Activated naive CD4-positive, alpha-beta T cell treated with anti-CD3 and anti-CD28 coated beads for 36 hours (primary cell): ENCODE results near the gene KATNAL1. TPM values are rescaled to one million over a fixed set of nuclear protein-coding genes. Genes with fewer than 3 reads are reported as not detected.

Experiments
- CTCF ChIA-PET: fragments of 350-600 bp; sonication (Branson Sonifier 250); formaldehyde crosslinking; loops from one replicate; lab custom pipeline; 2021; ENCODE audit warnings: antibody characterized with exemption; lab: Charles Lee
- DNase-seq: peaks from one replicate; pipeline ENCODE4 v3.0.0-alpha.2; 2020
- H3K27ac Mint-ChIP-seq: one replicate; pipeline ENCODE4 v1.8.0; 2021; ENCODE audit warnings: mild to moderate bottlenecking, mixed read lengths
- H3K27me3 Mint-ChIP-seq: one replicate; pipeline ENCODE4 v1.8.0; 2021; ENCODE audit warnings: low read depth, mixed read lengths
- H3K36me3 Mint-ChIP-seq: one replicate; pipeline ENCODE4 v1.8.0; 2021; ENCODE audit warnings: low read depth, mixed read lengths
- H3K4me1 Mint-ChIP-seq: one replicate; pipeline ENCODE4 v1.8.0; 2021; ENCODE audit warnings: low read depth, mixed read lengths
- H3K4me3 Mint-ChIP-seq: one replicate; pipeline ENCODE4 v1.8.0; 2021; ENCODE audit warnings: mild to moderate bottlenecking, moderate library complexity, mixed read lengths
- H3K9me3 Mint-ChIP-seq: one replicate; pipeline ENCODE4 v1.8.0; 2021; ENCODE audit warnings: mixed read lengths
- intact Hi-C: fragments of 100-400 bp; cut with micrococcal nuclease; formaldehyde crosslinking; loops from one replicate; pipeline ENCODE4 v1.15.1; 2023
- total RNA-seq, 2 experiments: library from RNA; stranded (reverse); gene quantifications; one replicate each; pipeline ENCODE4 v1.2.3, GENCODE V29; 2021

The KATNAL1 gene
- total RNA-seq, 2 experiments from 2014 or later, result 8.0 to 8.3 TPM

DNA sequence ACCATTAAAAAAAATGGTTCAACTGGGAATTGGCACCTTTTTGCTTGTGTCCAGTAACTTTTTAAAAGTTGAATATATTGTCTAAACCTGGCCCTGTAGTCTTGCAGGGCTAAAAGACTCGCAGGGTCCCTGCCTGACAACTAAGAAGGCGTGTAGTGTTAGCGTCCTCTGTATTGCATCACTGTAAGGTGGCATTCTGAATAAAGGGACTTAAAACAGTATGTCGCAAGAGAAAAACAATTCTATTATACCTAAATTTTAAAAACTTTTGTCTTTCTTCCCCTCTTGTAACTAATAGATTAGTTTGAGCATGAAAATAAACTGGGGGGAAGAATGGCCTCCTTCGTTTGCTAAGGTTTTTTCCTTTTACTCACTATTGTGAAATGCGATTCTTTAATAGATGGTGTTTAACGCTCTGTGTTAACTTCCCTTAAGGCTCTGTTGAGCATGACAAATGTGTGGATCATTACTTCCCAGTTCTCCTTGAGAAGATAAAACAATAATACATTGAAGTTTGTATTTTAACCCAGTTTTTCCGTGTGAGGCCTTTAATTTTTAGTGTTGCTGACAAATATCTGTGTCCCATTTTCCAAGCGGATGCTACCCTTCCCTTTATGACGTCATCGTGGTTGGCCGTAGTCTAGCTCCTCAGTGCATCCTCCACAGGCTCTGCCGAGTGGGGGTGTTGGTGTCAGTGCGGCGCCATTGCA lies 134.6 kb downstream of the KATNAL1 start:
- no peaks in the 10 kb centered on the region for H3K9me3 Mint-ChIP-seq
- intact Hi-C loops, result no loop called here
- H3K27me3 Mint-ChIP-seq, result no peaks in the 10 kb centered on the region
- no peak overlapping the region for H3K27ac Mint-ChIP-seq
- H3K4me3 Mint-ChIP-seq, result no peak overlapping the region
- DNase-seq, result no peak
- H3K36me3 Mint-ChIP-seq, result no peaks in the 10 kb centered on the region
- H3K4me1 Mint-ChIP-seq, result peaks cover 32% of the 10 kb centered on the region
- CTCF ChIA-PET, result no interaction called here

DNA sequence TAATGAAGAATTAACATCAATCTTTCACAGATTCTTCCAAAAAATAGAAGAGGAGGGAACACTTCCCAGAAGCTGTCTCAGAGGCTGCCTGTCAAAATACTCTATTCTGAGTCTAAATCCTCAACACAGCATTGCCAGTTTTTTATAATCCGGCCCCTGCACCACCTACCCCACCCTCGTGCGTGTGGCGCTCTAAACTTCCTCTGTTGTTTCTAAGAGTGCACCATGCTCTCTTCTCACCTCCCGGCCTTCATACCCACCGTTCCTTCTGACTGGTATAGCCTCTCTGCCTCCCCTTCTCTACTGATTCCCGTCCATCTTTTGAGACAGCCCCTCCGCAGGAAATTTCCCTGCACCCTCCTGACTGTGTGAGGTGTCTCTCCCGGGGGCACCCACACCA lies 136.8 kb downstream of the KATNAL1 start:
- Mint-ChIP-seq H3K36me3 (no peaks in the 10 kb centered on the region), H3K27ac (no peak overlapping the region), H3K4me3 (no peak overlapping the region), H3K4me1 (peaks cover 32% of the 10 kb centered on the region), H3K27me3 (no peaks in the 10 kb centered on the region), H3K9me3 (no peaks in the 10 kb centered on the region)
- CTCF ChIA-PET, result interaction anchor here (2.7 kb wide), 1 partner anchor 38 kb away, joined by 14 read pairs; no protein-coding TSS in a partner anchor
- no peak for DNase-seq
- intact Hi-C loops, result no loop called here

DNA sequence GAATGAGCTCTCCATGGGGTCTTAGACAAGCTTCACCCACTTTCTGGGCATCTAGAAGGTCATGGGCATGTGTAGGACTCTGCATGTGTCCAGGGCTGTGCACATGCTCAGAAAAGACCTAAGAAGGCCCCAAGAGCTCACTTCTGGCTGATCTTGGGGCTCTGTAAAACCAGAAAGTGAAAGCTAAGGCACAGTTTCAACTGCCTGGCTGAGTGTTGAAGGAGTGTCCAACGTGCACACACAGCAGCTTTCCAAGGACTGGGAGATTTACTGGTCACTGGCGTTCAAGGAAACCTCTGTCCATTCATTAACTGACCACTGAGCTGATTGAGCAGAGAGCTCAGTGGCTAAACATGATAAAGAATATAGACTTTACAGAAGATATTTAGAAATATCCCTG lies 137.9 kb downstream of the KATNAL1 start:
- H3K9me3 Mint-ChIP-seq, result no peaks in the 10 kb centered on the region
- no peak for DNase-seq
- H3K4me1 Mint-ChIP-seq, result peaks cover 32% of the 10 kb centered on the region
- intact Hi-C loops, result no loop called here
- CTCF ChIA-PET, result interaction anchor here (0.7 to 2.7 kb wide), 4 partner anchors 10 to 47 kb away, joined by 3 to 14 read pairs (median 4); no protein-coding TSS in a partner anchor
- H3K27me3 Mint-ChIP-seq, result no peaks in the 10 kb centered on the region
- no peak overlapping the region for H3K4me3 Mint-ChIP-seq
- no peak overlapping the region for H3K27ac Mint-ChIP-seq
- no peaks in the 10 kb centered on the region for H3K36me3 Mint-ChIP-seq

DNA sequence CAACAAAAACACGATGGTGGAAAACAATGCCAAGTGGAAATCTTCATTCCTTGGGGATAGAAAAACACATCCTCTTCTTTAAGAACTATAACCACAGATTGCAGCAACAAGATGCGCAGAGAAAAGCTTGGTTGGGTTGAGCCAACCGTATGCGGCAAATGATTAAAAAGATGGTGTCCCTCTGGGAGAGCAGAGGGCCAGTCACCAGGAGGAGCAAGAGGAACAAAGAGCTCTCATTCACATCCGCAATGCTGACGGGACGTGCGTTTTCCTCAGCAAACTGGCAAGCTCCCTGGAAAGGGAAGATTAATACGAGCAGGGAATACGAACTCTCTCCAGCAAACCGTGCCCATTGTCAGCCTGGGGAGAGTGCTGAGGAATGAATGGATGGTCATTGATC lies 141.6 kb downstream of the KATNAL1 start:
- Mint-ChIP-seq H3K4me3 (no peak overlapping the region), H3K4me1 (peaks cover 11% of the 10 kb centered on the region), H3K27me3 (no peaks in the 10 kb centered on the region), H3K27ac (no peak overlapping the region), H3K9me3 (peaks cover 2% of the 10 kb centered on the region), H3K36me3 (no peaks in the 10 kb centered on the region)
- CTCF ChIA-PET, result interaction anchor here (1.7 kb wide), 1 partner anchor 33 kb away, joined by 5 read pairs; no protein-coding TSS in a partner anchor
- DNase-seq, result no peak
- intact Hi-C loops, result no loop called here

DNA sequence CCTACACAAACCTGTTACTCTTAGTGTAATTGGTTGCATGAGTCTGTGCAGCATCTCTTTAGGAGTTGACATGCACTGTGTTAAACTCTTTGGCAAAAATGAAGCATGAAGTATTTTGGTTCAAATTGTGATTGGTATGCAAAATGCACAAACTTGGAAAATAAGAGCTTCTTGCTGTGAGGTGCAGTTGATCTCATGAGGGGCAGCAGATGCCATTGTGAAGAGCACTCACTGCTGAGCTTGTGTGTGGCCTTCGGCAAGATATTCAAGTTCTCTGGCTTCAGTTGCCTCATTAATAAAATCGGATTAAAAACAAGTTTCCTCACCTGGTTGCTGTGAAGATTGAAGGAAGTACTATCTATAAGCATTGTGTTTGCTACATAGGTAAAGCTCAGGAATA lies 142.3 kb downstream of the KATNAL1 start:
- intact Hi-C loops, result no loop called here
- peaks cover 2% of the 10 kb centered on the region for H3K9me3 Mint-ChIP-seq
- H3K4me3 Mint-ChIP-seq, result no peak overlapping the region
- H3K4me1 Mint-ChIP-seq, result peaks cover 9% of the 10 kb centered on the region
- CTCF ChIA-PET, result interaction anchor here (1.7 kb wide), 1 partner anchor 32 kb away, joined by 5 read pairs; no protein-coding TSS in a partner anchor
- H3K27me3 Mint-ChIP-seq, result no peaks in the 10 kb centered on the region
- no peak for DNase-seq
- H3K27ac Mint-ChIP-seq, result no peak overlapping the region
- no peaks in the 10 kb centered on the region for H3K36me3 Mint-ChIP-seq

DNA sequence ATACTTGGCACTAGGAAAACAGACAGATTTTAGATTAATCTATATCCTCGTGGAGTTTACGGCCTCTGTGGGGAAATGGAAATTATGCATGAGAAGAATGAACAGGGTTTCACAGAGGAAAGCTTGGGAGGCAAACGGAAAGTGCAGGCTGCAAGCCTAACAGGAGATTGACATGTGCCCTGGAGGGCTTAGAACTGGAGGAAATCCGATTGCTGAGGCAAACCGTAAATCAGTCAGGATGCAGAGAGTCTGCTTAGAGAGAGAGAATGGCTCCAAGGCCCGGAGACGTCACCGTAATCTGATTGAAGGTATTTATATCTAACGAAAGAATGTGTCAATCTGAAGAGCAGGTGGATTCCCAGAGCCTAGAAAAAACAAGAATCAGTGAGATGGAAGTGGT lies 143.2 kb downstream of the KATNAL1 start:
- no peaks in the 10 kb centered on the region for H3K36me3 Mint-ChIP-seq
- no peaks in the 10 kb centered on the region for H3K27me3 Mint-ChIP-seq
- H3K27ac Mint-ChIP-seq, result no peak overlapping the region
- peaks cover 2% of the 10 kb centered on the region for H3K9me3 Mint-ChIP-seq
- no peak overlapping the region for H3K4me3 Mint-ChIP-seq
- CTCF ChIA-PET, result no interaction called here
- no peak for DNase-seq
- intact Hi-C loops, result no loop called here
- peaks cover 13% of the 10 kb centered on the region for H3K4me1 Mint-ChIP-seq

DNA sequence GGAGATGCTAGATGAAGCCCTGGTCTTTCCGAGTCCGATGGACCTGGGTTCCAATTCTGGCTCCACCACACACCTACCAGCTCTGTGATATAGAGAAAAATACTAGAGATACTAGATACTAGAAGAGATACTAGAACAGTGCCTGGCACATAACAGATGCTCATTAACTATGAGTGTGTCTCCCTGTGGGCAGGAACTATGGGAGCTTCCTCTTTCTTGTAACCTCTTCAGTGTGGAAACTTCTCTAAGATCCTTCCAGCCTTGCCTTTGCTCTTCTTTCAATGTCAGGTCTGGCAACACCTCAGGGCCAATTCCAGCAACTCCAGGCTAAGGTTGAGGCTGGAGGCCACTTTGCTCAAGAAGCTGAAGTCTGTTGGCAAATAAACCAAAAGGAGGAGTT lies 143.9 kb downstream of the KATNAL1 start:
- Mint-ChIP-seq H3K27me3 (no peaks in the 10 kb centered on the region), H3K4me3 (no peak overlapping the region), H3K36me3 (no peaks in the 10 kb centered on the region), H3K9me3 (peaks cover 2% of the 10 kb centered on the region), H3K4me1 (peaks cover 20% of the 10 kb centered on the region), H3K27ac (no peak overlapping the region)
- DNase-seq, result no peak
- intact Hi-C loops, result no loop called here
- CTCF ChIA-PET, result no interaction called here

DNA sequence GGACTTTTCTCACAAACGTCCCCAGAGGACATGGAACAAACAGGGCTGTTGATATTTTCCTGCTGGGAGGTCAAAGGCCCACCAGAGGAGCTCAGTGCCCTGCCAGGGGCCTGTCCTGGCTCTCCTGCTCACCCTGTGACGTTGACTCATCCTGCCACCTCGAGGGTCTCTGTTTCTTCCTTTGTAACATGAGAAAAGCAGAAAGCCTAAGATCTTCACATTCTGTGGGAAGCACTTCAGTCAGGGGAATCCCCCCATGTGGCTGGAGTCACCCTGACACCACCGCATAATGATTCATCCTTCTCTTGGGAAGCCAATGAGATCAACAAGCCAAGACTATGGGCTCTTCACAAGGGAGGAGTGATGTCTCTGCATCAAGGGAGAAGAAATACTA lies 147.9 kb downstream of the KATNAL1 start:
- Mint-ChIP-seq H3K27ac (no peak overlapping the region), H3K36me3 (no peaks in the 10 kb centered on the region), H3K4me1 (peaks cover 25% of the 10 kb centered on the region), H3K27me3 (no peaks in the 10 kb centered on the region), H3K9me3 (peaks cover 2% of the 10 kb centered on the region), H3K4me3 (no peak overlapping the region)
- CTCF ChIA-PET, result interaction anchor here (0.7 to 5.1 kb wide), 9 partner anchors 10 to 45 kb away, joined by 3 to 96 read pairs (median 5); no protein-coding TSS in a partner anchor
- intact Hi-C loops, result loop anchor here (1.0 to 5.0 kb wide), 2 partner anchors 13 to 42 kb away; no protein-coding TSS in a partner anchor
- DNase-seq, result peak; percentile 77

DNA sequence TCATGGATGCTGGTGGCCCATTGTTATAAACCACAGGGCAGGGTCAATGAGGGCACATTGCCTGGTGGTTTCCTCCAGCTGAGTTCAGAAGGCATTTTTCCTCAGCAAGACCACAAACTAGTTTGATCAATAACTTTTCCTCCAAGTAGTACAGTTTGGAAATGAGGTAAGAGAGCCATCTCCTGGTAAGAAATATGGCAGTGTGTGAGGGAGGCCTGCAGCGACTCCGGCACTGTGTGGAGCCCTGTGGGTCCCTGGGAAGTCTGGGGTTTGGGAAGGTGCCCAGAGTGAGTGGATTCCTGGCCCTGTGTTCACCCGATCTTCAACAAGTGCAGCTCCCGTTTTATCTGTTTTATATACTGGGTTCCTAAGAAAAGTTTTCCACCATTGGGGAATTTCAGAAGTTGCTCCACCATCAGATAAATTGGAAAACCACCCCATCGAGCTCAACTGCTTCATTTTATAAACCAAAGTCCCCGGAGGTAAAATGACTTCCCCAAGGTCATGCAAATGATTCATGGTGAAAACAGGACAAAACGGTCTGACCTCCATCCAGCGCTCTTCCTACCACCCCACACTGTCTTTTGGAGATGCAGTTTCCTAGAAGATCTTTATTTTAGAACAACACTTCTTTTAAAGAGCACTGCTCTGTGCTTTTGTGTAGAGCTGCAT lies 148.4 kb downstream of the KATNAL1 start:
- no peak overlapping the region for H3K4me3 Mint-ChIP-seq

DNA sequence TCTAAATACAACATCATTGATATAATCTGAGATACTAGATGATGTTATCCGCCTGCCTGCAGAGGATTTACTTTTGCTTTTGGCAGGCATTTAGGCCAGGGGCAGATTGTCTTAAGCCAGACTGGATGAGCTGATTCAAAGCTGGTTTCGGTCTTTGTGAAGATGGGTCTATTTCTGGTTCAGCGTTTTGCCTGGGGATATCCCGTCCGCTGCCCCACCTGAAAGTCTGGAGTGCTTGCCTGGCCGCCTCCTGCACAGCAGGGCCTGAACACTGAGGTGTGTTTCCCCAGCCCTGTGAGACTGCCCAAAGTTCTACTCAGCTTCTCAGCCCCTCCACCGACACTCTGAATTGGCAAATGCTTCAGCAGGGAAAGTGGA lies 149.7 kb downstream of the KATNAL1 start:
- H3K4me1 Mint-ChIP-seq, result peaks cover 25% of the 10 kb centered on the region
- H3K27me3 Mint-ChIP-seq, result no peaks in the 10 kb centered on the region
- intact Hi-C loops, result loop anchor here (5.0 kb wide), 1 partner anchor 40 kb away; no protein-coding TSS in a partner anchor
- no peaks in the 10 kb centered on the region for H3K9me3 Mint-ChIP-seq
- DNase-seq, result no peak
- no peak overlapping the region for H3K27ac Mint-ChIP-seq
- CTCF ChIA-PET, result interaction anchor here (1.2 to 5.1 kb wide), 6 partner anchors 8 to 151 kb away, joined by 3 to 96 read pairs (median 6); no protein-coding TSS in a partner anchor
- H3K36me3 Mint-ChIP-seq, result no peaks in the 10 kb centered on the region
- no peak overlapping the region for H3K4me3 Mint-ChIP-seq

More for the DNA sequence above, 148.4 kb downstream of the KATNAL1 start:
- CTCF ChIA-PET, result interaction anchor here (0.7 to 5.1 kb wide), 11 partner anchors 9 to 44 kb away, joined by 3 to 96 read pairs (median 5); no protein-coding TSS in a partner anchor
- Mint-ChIP-seq H3K27me3 (no peaks in the 10 kb centered on the region), H3K36me3 (no peaks in the 10 kb centered on the region), H3K27ac (no peak overlapping the region), H3K9me3 (peaks cover 2% of the 10 kb centered on the region), H3K4me1 (peaks cover 25% of the 10 kb centered on the region)
- intact Hi-C loops, result loop anchor here (1.0 to 5.0 kb wide), 3 partner anchors 13 to 42 kb away; no protein-coding TSS in a partner anchor
- no peak for DNase-seq

DNA sequence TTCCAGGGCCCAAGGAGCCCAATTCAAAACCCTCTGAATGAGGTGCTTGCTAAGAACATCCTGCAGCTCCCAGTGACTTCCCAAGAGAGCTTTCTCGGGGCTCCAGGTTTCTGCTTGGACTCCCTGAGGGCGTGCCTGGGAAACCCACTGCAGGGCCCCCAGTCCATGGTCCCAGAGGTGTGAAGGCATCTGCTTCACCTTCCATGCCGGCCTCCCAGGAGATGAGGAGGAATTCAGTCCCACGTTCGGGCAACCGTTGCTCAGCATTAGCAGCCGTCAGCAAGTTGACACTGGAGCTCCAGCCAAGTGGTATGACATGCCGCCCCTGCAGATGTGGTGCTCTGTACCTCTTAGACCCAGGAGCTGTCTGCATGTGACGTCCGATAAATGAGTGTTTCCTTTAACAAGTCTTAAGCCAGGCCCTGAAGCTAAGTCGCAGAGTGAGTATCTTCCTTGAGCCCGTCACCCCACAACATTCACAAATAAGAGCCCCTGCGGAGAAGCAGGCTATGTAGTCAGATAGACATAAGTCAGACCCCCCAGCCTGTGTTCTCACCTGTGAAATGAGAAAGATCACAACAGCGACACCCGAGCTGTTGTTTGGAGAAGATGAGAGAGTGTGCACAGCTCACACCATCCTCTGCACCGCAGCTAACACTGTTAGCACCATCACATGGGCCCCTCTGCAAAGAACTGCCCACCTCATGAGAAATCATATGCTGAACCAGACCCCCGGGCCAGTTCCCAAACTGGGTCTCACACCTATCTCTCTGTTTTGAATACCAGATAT lies 150.3 kb downstream of the KATNAL1 start:
- intact Hi-C loops, result loop anchor here (5.0 kb wide), 1 partner anchor 40 kb away; no protein-coding TSS in a partner anchor
- Mint-ChIP-seq H3K4me3 (no peak overlapping the region), H3K9me3 (no peaks in the 10 kb centered on the region), H3K27ac (no peak overlapping the region), H3K27me3 (no peaks in the 10 kb centered on the region), H3K36me3 (no peaks in the 10 kb centered on the region), H3K4me1 (peaks cover 25% of the 10 kb centered on the region)
- DNase-seq, result no peak
- CTCF ChIA-PET, result interaction anchor here (1.2 to 5.1 kb wide), 5 partner anchors 12 to 151 kb away, joined by 3 to 96 read pairs (median 7); no protein-coding TSS in a partner anchor
